Activated T-helper 9 cell treated with anti-CD3 and anti-CD28 coated beads, Interleukin-2, amount 50 U/mL, for 16 hours (primary cell): ENCODE results near the gene FLT4.
"Not testable (repeated sequence)": the region's sequence is repeated elsewhere in the genome, so short reads cannot be mapped to it uniquely, and the experiment has no call there.

Source experiments
- DNase-seq: peaks from one replicate; pipeline ENCODE4 v3.0.0-alpha.2; 2020; ENCODE audit warnings: low read depth

Gene FLT4

GRCh38 chr5:180670157-180670556, 20.8 kb upstream of the FLT4 start:
- no peak for DNase-seq

- no peak for DNase-seq
Observed at GRCh38 chr5:180669661-180670060, 20.3 kb upstream of the FLT4 start.

- no peak for DNase-seq
Observed at GRCh38 chr5:180668835-180669596, 19.6 kb upstream of the FLT4 start.

GRCh38 chr5:180666812-180667211, 17.4 kb upstream of the FLT4 start:
- DNase-seq: no peak

- DNase-seq: no peak
Observed at GRCh38 chr5:180665682-180666404, 16.4 kb upstream of the FLT4 start.

- no peak for DNase-seq
Observed at GRCh38 chr5:180658774-180659564, 9.6 kb upstream of the FLT4 start.

- not testable (repeated sequence) for DNase-seq
Observed at GRCh38 chr5:180655243-180655642, 5.8 kb upstream of the FLT4 start.

- no peak for DNase-seq
Observed at GRCh38 chr5:180652771-180653170, 3.4 kb upstream of the FLT4 start.

GRCh38 chr5:180652346-180652745, 2.9 kb upstream of the FLT4 start:
- DNase-seq: no peak

- DNase-seq: no peak
Observed at GRCh38 chr5:180648658-180649296, 623 bp downstream of the FLT4 start.

GRCh38 chr5:180647941-180648500, 1.4 kb downstream of the FLT4 start:
- DNase-seq: no peak

GRCh38 chr5:180647465-180647864, 1.9 kb downstream of the FLT4 start:
- no peak for DNase-seq

- DNase-seq: no peak
Observed at GRCh38 chr5:180646963-180647305, 2.5 kb downstream of the FLT4 start.

GRCh38 chr5:180646289-180646962, 3.0 kb downstream of the FLT4 start:
- DNase-seq: no peak

- no peak for DNase-seq
Observed at GRCh38 chr5:180645274-180646204, 3.9 kb downstream of the FLT4 start.

- no peak for DNase-seq
Observed at GRCh38 chr5:180644825-180645273, 4.6 kb downstream of the FLT4 start.

GRCh38 chr5:180644129-180644824, 5.1 kb downstream of the FLT4 start:
- DNase-seq: no peak

GRCh38 chr5:180643191-180643851, 6.1 kb downstream of the FLT4 start:
- no peak for DNase-seq

GRCh38 chr5:180642779-180643178, 6.6 kb downstream of the FLT4 start:
- no peak for DNase-seq
